Activated CD4-positive, alpha-beta T cell treated with anti-CD3 and anti-CD28 coated beads, Interleukin-2, amount 50 U/mL, for 48 hours (primary cell): ENCODE measurements around the gene CAP2.
"Not testable (repeated sequence)": the region's sequence is repeated elsewhere in the genome, so short reads cannot be mapped to it uniquely, and the experiment has no call there.

ENCODE experiments used
- DNase-seq, 2 experiments: peaks; one replicate each; pipeline ENCODE4 v3.0.0-alpha.2; 2020

Gene CAP2

GRCh38 chr6:17505767-17506280, 112.4 kb downstream of the CAP2 start:
- DNase-seq, result no peak

- DNase-seq, result no peak
Observed at GRCh38 chr6:17506531-17506930, 113.1 kb downstream of the CAP2 start.

GRCh38 chr6:17506962-17507361, 113.6 kb downstream of the CAP2 start:
- no peak for DNase-seq

- DNase-seq, result no peak
Observed at GRCh38 chr6:17511084-17511483, 117.7 kb downstream of the CAP2 start.

GRCh38 chr6:17511580-17511979, 118.2 kb downstream of the CAP2 start:
- no peak for DNase-seq

GRCh38 chr6:17519120-17519519, 125.7 kb downstream of the CAP2 start:
- DNase-seq, result no peak

GRCh38 chr6:17525637-17526036, 132.2 kb downstream of the CAP2 start:
- no peak for DNase-seq

- no peak for DNase-seq
Observed at GRCh38 chr6:17527076-17527475, 133.7 kb downstream of the CAP2 start.

GRCh38 chr6:17530321-17530835, 137.0 kb downstream of the CAP2 start:
- no peak for DNase-seq

- DNase-seq, result peak; percentile 29 to 39
Observed at GRCh38 chr6:17536586-17536985, 143.2 kb downstream of the CAP2 start.

- no peak for DNase-seq
Observed at GRCh38 chr6:17542243-17542642, 148.8 kb downstream of the CAP2 start.

GRCh38 chr6:17545681-17546080, 152.3 kb downstream of the CAP2 start:
- not testable (repeated sequence) for DNase-seq

- no peak for DNase-seq
Observed at GRCh38 chr6:17551383-17551958, 158.1 kb downstream of the CAP2 start.

- DNase-seq, result no peak
Observed at GRCh38 chr6:17552861-17553260, 159.5 kb downstream of the CAP2 start.

GRCh38 chr6:17556014-17556413, 162.6 kb downstream of the CAP2 start:
- DNase-seq, result no peak

GRCh38 chr6:17562636-17563035, 169.2 kb downstream of the CAP2 start:
- DNase-seq, result no peak

GRCh38 chr6:17565399-17565798, 172.0 kb downstream of the CAP2 start:
- DNase-seq, result no peak

- no peak for DNase-seq
Observed at GRCh38 chr6:17574866-17575560, 181.6 kb downstream of the CAP2 start.

- no peak for DNase-seq
Observed at GRCh38 chr6:17577059-17577458, 183.7 kb downstream of the CAP2 start.

GRCh38 chr6:17580518-17581048, 187.2 kb downstream of the CAP2 start:
- peak; percentile 21 to 25 for DNase-seq

- DNase-seq, result not testable (repeated sequence)
Observed at GRCh38 chr6:17581282-17581681, 187.9 kb downstream of the CAP2 start.

GRCh38 chr6:17583811-17584210, 190.4 kb downstream of the CAP2 start:
- DNase-seq, result no peak

- DNase-seq, result no peak
Observed at GRCh38 chr6:17584241-17584803, 190.9 kb downstream of the CAP2 start.
